ENCODE results near the gene PACS1.

Gene PACS1

GRCh38 chr11:66143996-66144678 is 74.1 kb downstream of the PACS1 start:
- no peak for DNase-seq

- DNase-seq: no peak
Measured at GRCh38 chr11:66146074-66146473, 76.0 kb downstream of the PACS1 start.

- no peak for DNase-seq
Measured at GRCh38 chr11:66146940-66147339, 76.9 kb downstream of the PACS1 start.

GRCh38 chr11:66150140-66150539 is 80.1 kb downstream of the PACS1 start:
- DNase-seq: no peak

GRCh38 chr11:66150725-66151124 is 80.7 kb downstream of the PACS1 start:
- DNase-seq: no peak

GRCh38 chr11:66151273-66151672 is 81.2 kb downstream of the PACS1 start:
- no peak for DNase-seq

- no peak for DNase-seq
Measured at GRCh38 chr11:66154109-66154508, 84.0 kb downstream of the PACS1 start.

GRCh38 chr11:66155387-66156073 is 85.5 kb downstream of the PACS1 start:
- DNase-seq: no peak

- DNase-seq: no peak
Measured at GRCh38 chr11:66157182-66157864, 87.3 kb downstream of the PACS1 start.

GRCh38 chr11:66158156-66158555 is 88.1 kb downstream of the PACS1 start:
- no peak for DNase-seq

- DNase-seq: no peak
Measured at GRCh38 chr11:66159324-66159984, 89.4 kb downstream of the PACS1 start.

GRCh38 chr11:66160709-66161108 is 90.6 kb downstream of the PACS1 start:
- no peak for DNase-seq

- DNase-seq: no peak
Measured at GRCh38 chr11:66168289-66168688, 98.2 kb downstream of the PACS1 start.

- no peak for DNase-seq
Measured at GRCh38 chr11:66172146-66172545, 102.1 kb downstream of the PACS1 start.

GRCh38 chr11:66176650-66177049 is 106.6 kb downstream of the PACS1 start:
- DNase-seq: no peak

GRCh38 chr11:66178183-66178582 is 108.1 kb downstream of the PACS1 start:
- DNase-seq: no peak

GRCh38 chr11:66178871-66179270 is 108.8 kb downstream of the PACS1 start:
- DNase-seq: no peak

- DNase-seq: no peak
Measured at GRCh38 chr11:66181632-66182315, 111.7 kb downstream of the PACS1 start.

GRCh38 chr11:66183494-66184048 is 113.5 kb downstream of the PACS1 start:
- no peak for DNase-seq

- no peak for DNase-seq
Measured at GRCh38 chr11:66184728-66185127, 114.7 kb downstream of the PACS1 start.

GRCh38 chr11:66186470-66186869 is 116.4 kb downstream of the PACS1 start:
- no peak for DNase-seq

GRCh38 chr11:66187453-66187852 is 117.4 kb downstream of the PACS1 start:
- no peak for DNase-seq

- DNase-seq: no peak
Measured at GRCh38 chr11:66188580-66188979, 118.5 kb downstream of the PACS1 start.

Measured in CD4-positive, alpha-beta T cell treated with Interleukin-17A for 4 hours (primary cell).